ENCODE results near the gene BTBD7.

GRCh38 chr14:93316716-93317115, 16.1 kb downstream of the BTBD7 start:
- TF ChIP-seq, protein P1, sequence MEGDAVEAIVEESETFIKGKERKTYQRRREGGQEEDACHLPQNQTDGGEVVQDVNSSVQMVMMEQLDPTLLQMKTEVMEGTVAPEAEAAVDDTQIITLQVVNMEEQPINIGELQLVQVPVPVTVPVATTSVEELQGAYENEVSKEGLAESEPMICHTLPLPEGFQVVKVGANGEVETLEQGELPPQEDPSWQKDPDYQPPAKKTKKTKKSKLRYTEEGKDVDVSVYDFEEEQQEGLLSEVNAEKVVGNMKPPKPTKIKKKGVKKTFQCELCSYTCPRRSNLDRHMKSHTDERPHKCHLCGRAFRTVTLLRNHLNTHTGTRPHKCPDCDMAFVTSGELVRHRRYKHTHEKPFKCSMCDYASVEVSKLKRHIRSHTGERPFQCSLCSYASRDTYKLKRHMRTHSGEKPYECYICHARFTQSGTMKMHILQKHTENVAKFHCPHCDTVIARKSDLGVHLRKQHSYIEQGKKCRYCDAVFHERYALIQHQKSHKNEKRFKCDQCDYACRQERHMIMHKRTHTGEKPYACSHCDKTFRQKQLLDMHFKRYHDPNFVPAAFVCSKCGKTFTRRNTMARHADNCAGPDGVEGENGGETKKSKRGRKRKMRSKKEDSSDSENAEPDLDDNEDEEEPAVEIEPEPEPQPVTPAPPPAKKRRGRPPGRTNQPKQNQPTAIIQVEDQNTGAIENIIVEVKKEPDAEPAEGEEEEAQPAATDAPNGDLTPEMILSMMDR (IDR thresholded peaks at IDR 0.05) = no peak
- no peak for TF ChIP-seq POLR2A (IDR thresholded peaks at IDR 0.05)
